Right cardiac atrium (tissue), 5 donors: Measurements from ENCODE around the gene E2F2. TPM values are rescaled to one million over a fixed set of nuclear protein-coding genes. Genes with fewer than 3 reads are reported as not detected.
"Not testable (repeated sequence)": the region's sequence is repeated elsewhere in the genome, so short reads cannot be mapped to it uniquely, and the experiment has no call there.

Experiments used
- ATAC-seq, 2 donors: fragments of 200-7000 bp; cut with Tn5 transposase; one replicate each; pipeline versions ENCODE4 v1.8.0 to v1.9.1; 2020; ENCODE audit warnings: moderate library complexity in 2 of 2, mild to moderate bottlenecking in 1 of 2
- DNase-seq, 3 donors: peaks; one replicate each; pipeline ENCODE4 v3.0.0-alpha.2; 2020
- H3K27ac ChIP-seq: one replicate; pipeline ENCODE4 v1.5.1; 2013; ENCODE audit warnings: mild to moderate bottlenecking, low read length, control low read depth, moderate library complexity
- H3K27me3 ChIP-seq: one replicate; pipeline ENCODE4 v1.6.1; 2013; ENCODE audit not compliant: control insufficient read depth, insufficient read depth
- H3K4me1 ChIP-seq: one replicate; pipeline ENCODE4 v1.6.1; 2013; ENCODE audit warnings: low read length; ENCODE audit not compliant: control insufficient read depth, insufficient read depth
- H3K4me3 ChIP-seq: one replicate; pipeline ENCODE4 v1.5.1; 2013; ENCODE audit warnings: low read length, control low read depth
- H3K9me3 ChIP-seq: one replicate; pipeline ENCODE4 v1.6.1; 2013; ENCODE audit warnings: low read length; ENCODE audit not compliant: control insufficient read depth
- WGBS: extraction: QIAGEN DNeasy Blood & Tissue Kit; methylation state at CpG from one replicate; pipeline ENCODE4 v1.1.7; 2013; 5-methylcytosine and 5-hydroxymethylcytosine counted together
- intact Hi-C, 4 donors: fragments of 100-400 bp; cut with DNase I; formaldehyde crosslinking; loops; one replicate each; pipeline versions ENCODE4 v1.11.0 to v1.14.0; 2022 to 2023
- polyA plus RNA-seq: library from polyadenylated mRNA; stranded (reverse); fragments of 200-250 nt; gene quantifications from one replicate; pipeline ENCODE4 v1.2.3, GENCODE V29; 2013
- total RNA-seq, 4 donors: library from RNA; stranded (reverse); fragmentation: NEBNext Ultra II Directional; extraction: Animal tissue kit (Norgen Biotek cat#: 25700); gene quantifications; one replicate each; pipeline ENCODE4 v1.2.1, GENCODE V29; 2021
- donor health status: healthy with polysubstance abuse.
- donor health status: DM: no; HTN: yes; CAD: no.
- donor health status: DM: no; HTN: no; CAD: no.
- donor health status: DM: no; HTN: yes; CAD: no; lungs with severe emphysema.
- donor health status: DM: yes; HTN: yes; CAD: no.

Gene E2F2
- total and polyA plus RNA-seq, 5 donors: 0.05 to 0.82 (median 0.23) TPM; not detected in 1

DNA sequence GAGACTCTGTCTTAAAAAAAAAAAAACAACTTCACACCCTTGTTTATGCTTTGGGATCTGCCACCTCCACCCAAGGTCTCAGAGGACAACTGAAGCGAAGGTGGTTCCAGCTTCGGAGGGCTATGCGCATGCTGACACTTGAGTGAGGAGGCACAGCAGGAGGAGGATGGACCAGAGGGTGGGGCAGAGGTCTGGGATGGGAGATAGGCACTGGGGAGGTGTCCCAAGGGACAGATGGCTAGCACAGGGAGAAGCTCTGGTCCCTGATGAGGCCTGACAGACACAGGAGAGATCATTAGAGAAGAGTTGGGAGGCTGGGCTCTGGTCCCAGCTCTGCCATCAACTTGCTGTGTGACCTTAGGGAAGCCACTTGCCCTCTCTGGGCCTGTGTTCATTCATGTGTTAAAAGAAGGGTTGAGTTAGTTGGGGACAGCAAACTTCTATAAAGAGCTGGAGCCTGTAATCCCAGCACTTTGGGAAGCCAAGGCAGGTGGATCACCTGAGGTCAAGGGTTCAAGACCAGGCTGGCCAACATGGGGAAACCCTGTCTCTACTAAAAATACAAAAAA is 16.8 kb downstream of the E2F2 start:
- no peaks in the 10 kb centered on the region for H3K27me3 ChIP-seq
- no peak overlapping the region for H3K27ac ChIP-seq
- ATAC-seq (no peak), DNase-seq (no peak)
- no peaks in the 10 kb centered on the region for H3K4me1 ChIP-seq
- no peaks in the 10 kb centered on the region for H3K9me3 ChIP-seq
- WGBS: 96% methylated on average over 3 of the region's 3 CpGs
- no peak overlapping the region for H3K4me3 ChIP-seq
- intact Hi-C loops: no loop called here

DNA sequence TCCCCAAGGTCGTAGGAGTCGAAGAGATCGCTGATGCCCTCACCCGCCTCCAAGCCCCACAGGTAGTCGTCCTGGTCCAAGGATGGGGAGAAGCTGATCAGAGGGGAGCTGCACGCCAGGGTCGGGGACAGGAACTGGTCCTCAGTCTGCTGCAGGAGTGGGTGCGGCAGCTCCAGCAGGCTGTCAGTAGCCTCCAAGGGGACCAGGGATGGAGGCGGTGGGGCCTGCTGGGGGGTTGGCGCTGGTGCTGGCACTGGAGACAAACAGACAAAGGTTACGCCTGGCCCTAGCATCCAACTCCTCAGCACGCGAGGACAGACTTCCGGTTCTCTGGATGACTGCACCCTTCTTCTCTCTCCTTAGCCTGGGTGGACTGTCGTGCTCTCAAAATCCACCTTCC is 21.1 kb downstream of the E2F2 start:
- Histone ChIP-seq H3K9me3 (no peaks in the 10 kb centered on the region), H3K4me3 (no peak overlapping the region), H3K27me3 (no peaks in the 10 kb centered on the region), H3K27ac (no peak overlapping the region), H3K4me1 (no peaks in the 10 kb centered on the region)
- ATAC-seq (no peak), DNase-seq (no peak)
- WGBS: 96% methylated on average over 15 of the region's 15 CpGs
- intact Hi-C loops: no loop called here

DNA sequence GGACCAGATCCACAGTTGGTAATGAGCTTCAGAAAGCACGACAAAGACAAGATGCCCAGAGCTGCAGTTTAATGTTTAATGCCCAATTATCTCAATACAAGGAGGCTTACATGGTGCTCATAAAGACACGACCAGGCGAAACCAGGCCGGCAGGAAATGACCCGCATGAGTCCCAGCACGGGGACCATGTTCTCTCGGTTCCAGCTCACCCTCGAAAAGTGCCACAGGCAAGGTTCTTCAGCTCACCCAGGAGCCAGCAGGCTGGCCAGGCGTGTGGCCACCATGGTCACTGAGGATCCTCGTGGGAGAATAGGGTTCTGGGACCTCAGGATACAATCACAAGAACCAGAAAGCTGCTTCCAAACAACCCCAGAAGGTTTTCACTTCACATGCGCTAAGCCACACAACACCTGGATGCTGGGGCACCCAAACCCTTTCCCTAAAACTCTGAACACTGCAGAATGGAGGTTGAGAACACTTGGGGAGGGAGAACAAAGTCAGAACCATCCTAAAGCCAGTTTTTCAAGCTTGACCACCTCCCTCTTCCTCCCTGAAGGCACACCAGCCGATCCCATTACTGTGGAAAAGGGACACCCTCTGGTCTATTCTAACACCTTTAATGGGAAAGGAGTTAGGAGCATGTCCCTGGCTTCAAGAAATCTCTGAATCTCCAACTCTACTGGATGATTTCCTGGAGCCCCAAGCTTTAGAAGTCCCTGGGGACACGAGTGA is 24.5 kb downstream of the E2F2 start:
- ATAC-seq (no peak), DNase-seq (no peak)
- Histone ChIP-seq H3K27ac (no peak overlapping the region), H3K4me1 (no peaks in the 10 kb centered on the region), H3K9me3 (no peaks in the 10 kb centered on the region), H3K4me3 (no peak overlapping the region), H3K27me3 (no peaks in the 10 kb centered on the region)
- intact Hi-C loops: no loop called here
- WGBS: 86% methylated on average over 13 of the region's 13 CpGs

DNA sequence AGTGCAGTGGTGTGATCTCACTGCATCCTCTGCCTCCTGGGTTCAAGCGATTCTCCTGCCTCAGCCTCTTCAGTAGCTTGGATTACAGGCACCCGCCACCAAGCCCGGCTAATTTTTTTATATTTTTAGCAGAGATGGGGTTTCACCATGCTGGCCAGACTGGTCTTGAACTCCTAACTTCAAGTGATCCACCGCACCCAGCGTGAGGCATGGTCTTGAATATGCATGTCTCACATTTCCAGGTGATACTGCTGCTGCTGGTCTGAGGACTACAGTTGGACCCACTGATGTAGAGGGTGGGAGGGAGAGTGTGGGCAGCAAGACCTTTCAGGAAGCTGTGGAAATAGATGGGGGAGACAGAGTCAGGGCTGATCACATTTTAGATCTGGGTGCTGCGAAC is 25.2 kb downstream of the E2F2 start:
- intact Hi-C loops: no loop called here
- no peak for ATAC-seq
- H3K4me1 ChIP-seq: no peaks in the 10 kb centered on the region
- no peaks in the 10 kb centered on the region for H3K27me3 ChIP-seq
- no peak overlapping the region for H3K27ac ChIP-seq
- no peak for DNase-seq
- H3K9me3 ChIP-seq: no peaks in the 10 kb centered on the region
- 92% methylated on average over 6 of the region's 6 CpGs for WGBS
- no peak overlapping the region for H3K4me3 ChIP-seq

DNA sequence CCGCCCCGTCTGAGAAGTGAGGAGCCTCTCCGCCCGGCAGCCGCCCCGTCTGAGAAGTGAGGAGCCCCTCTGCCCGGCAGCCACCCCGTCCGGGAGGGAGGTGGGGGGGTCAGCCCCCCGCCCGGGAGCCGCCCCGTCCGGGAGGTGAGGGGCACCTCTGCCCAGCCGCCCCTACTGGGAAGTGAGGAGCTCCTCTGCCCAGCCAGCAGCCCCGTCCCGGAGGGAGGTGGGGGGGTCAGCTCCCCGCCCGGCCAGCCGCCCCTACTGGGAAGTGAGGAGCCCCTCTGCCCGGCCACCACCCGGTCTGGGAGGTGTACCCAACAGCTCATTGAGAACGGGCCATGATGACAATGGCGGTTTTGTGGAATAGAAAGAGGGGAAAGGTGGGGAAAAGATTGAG is 26.9 kb downstream of the E2F2 start:
- 80% methylated on average over 22 of the region's 24 CpGs for WGBS
- H3K27me3 ChIP-seq, intact Hi-C loops, ATAC-seq, DNase-seq, H3K9me3 ChIP-seq, H3K4me1 ChIP-seq, H3K27ac ChIP-seq, H3K4me3 ChIP-seq: not testable (repeated sequence)

DNA sequence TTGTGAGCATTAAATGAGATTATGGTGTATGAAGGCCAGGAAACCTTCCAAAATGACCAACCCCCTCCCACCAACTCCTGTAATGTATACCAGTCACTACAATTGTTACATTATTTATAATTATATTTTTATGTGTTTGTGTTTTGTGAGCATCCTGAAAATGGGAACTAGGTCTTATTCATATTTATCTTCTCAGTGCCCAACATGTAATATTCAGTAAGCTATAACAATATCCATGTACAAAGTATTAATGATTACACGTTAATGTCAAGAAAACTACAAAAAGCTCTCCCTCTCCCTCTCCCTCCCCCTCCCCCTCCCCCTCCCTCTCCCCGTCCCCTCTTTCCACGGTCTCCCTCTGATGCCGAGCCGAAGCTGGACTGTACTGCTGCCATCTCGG is 28.1 kb downstream of the E2F2 start:
- H3K4me3 ChIP-seq: no peak overlapping the region
- DNase-seq: no peak
- intact Hi-C loops: no loop called here
- no peaks in the 10 kb centered on the region for H3K9me3 ChIP-seq
- 60% methylated on average over 6 of the region's 6 CpGs for WGBS
- ATAC-seq: no peak
- H3K27ac ChIP-seq: no peak overlapping the region
- no peaks in the 10 kb centered on the region for H3K4me1 ChIP-seq
- no peaks in the 10 kb centered on the region for H3K27me3 ChIP-seq

DNA sequence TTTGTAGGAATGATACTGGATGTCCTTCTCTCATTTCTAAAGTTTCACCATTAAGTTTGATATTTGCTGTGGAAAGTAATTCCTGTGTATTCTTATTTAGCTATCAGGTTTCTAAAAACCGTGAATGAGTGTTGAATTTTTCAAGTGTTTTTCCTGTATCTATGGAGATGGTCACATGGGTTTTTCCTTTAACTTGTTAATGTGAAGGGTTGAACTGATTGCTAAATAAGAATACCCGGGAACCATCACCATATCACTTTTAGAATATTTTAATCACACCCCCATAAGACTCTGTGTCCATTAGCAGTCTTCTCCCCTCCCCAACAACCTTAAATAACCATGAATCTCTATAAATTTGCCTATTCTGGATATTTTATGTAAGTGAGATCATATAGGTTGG is 30.6 kb downstream of the E2F2 start:
- no peaks in the 10 kb centered on the region for H3K27me3 ChIP-seq
- no peaks in the 10 kb centered on the region for H3K9me3 ChIP-seq
- DNase-seq: no peak
- intact Hi-C loops: no loop called here
- no peaks in the 10 kb centered on the region for H3K4me1 ChIP-seq
- 33% methylated on average over 2 of the region's 2 CpGs for WGBS
- H3K4me3 ChIP-seq: no peak overlapping the region
- no peak for ATAC-seq
- no peak overlapping the region for H3K27ac ChIP-seq

DNA sequence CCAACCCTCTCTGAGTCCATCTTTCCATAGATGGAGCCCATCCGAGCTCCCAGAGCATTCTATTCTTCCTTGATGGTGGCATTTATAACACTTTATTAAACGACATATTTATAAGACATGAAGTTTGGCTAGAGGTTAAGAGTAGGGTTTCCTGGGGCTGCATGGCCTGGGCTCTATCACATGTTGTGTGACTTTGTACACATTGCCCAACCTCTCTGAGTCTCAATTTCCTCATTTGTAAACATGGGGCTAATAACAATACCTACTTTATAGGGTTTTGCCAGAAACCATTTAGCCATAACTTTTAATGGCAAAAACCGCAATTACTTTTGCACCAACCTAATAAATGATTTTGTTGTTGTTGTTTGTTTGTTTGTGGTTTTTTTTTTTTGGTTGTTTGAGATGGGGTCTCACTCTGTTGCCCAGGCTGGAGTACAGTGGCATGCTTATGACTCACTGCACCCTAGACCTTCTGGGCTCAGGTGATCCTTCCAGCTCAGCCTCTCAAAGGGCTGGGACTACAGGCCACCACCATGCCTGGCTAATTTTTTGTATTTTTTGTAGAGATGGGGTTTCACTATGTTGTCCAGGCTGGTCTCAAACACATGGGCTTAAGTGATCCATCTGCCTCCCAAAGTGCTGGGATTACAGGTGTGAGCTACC is 33.1 kb downstream of the E2F2 start:
- peak in 1 of 2 donors; percentile 18 for ATAC-seq
- WGBS: 82% methylated on average over 3 of the region's 3 CpGs
- Histone ChIP-seq H3K4me1 (no peaks in the 10 kb centered on the region), H3K27me3 (no peaks in the 10 kb centered on the region), H3K9me3 (no peaks in the 10 kb centered on the region), H3K27ac (no peak overlapping the region), H3K4me3 (no peak overlapping the region)
- no peak for DNase-seq
- intact Hi-C loops: loop anchor here (1.0 to 5.0 kb wide), 5 partner anchors 39 to 139 kb away; no protein-coding TSS in a partner anchor

DNA sequence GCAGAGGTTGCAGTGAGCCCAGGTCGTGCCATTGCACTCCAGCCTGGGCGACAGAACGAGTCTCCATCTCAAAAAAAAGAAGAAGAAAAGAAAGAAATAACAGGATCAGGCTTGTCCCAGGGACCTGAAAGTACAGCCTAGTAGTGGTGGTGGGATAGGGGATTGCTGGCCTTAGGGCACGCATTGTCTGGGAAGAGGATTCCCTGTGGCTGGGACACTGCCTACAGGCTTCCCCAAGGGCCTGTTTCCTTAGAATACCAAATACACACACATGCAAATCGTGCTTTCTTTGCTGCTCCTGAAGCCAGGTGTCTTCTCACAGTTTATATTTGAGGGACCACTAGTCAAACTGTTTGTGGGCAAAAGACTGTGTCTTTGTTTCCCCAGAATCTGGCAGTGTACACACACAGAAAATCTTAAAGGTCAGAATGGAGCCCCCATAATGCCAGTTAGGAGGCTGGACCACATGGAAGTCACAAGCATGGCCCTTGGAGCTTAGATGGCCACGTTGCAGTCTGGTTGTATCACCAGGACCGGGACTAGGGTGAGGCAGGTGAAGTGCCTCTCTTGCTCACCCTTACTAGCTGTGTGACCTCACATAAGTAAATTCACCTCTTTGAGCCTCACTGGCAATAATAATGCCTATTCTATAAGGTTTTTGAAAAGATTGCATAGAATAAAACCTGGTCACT is 34.4 kb downstream of the E2F2 start:
- 74% methylated on average over 7 of the region's 7 CpGs for WGBS
- ATAC-seq (peak in 1 of 2 donors; percentile 16), DNase-seq (no peak)
- H3K4me3 ChIP-seq: no peak overlapping the region
- H3K27me3 ChIP-seq: no peaks in the 10 kb centered on the region
- H3K9me3 ChIP-seq: no peaks in the 10 kb centered on the region
- H3K4me1 ChIP-seq: no peaks in the 10 kb centered on the region
- intact Hi-C loops: loop anchor here (1.0 to 5.0 kb wide), 5 partner anchors 41 to 141 kb away; no protein-coding TSS in a partner anchor
- H3K27ac ChIP-seq: no peak overlapping the region

DNA sequence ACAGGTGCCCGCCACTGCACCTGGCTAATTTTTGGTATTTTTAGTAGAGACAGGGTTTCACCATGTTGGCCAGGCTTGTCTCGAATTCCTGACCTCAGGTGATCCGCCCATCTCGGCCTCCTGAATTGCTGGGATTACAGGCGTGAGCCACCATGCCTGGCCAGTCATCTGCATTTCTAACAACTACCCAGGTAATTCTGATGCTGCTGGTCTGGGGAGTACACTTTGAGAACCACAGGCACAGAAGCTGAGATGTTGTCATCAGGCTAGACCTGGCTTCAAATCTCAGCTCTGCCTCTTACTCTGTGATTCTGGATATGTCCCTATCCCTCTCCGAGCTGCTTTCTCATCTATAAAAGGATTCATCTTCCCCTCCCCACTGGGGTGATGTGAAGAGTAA is 36.2 kb downstream of the E2F2 start:
- not testable (repeated sequence) for H3K27me3 ChIP-seq, H3K9me3 ChIP-seq, H3K4me1 ChIP-seq, H3K4me3 ChIP-seq, DNase-seq, H3K27ac ChIP-seq, ATAC-seq
- intact Hi-C loops: loop anchor here in 2 of 4 donors (5.0 kb wide), 3 partner anchors 42 to 142 kb away; no protein-coding TSS in a partner anchor
- 78% methylated on average over 6 of the region's 6 CpGs for WGBS

DNA sequence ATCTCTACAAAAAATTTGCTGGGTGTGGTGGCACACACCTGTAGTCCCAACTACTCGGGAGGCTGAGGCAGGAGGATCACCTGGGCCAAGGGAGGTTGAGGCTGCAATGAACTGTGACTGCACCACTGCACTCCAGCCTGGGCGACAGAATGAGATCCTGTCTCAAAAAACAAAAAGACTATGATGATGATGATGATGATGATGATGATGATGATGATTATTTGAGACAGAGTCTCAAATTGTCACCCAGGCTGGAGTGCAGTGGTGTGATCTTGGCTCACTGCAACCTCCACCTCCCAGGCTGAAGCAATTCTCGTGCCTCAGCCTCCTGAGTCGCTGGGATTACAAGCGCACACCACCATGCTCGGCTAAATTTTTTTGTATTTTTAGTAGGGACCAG is 38.3 kb downstream of the E2F2 start:
- H3K4me1 ChIP-seq, H3K27me3 ChIP-seq, DNase-seq, H3K4me3 ChIP-seq, ATAC-seq, H3K9me3 ChIP-seq, intact Hi-C loops, H3K27ac ChIP-seq: not testable (repeated sequence)
- 86% methylated on average over 6 of the region's 6 CpGs for WGBS
